NCI-H446 treated with DMSO at 0.1 percent for 48 hours (cell line): Measurements from ENCODE around the gene PRICKLE4.
"Not testable (repeated sequence)": the region's sequence is repeated elsewhere in the genome, so short reads cannot be mapped to it uniquely, and the experiment has no call there.

Experiments used
- DNase-seq: peaks from one replicate; lab custom pipeline; 2025; lab: John Stamatoyannopoulos, UW

PRICKLE4 gene

GRCh38 chr6:41744236-41744787 lies 36.3 kb upstream of the PRICKLE4 start:
- DNase-seq: no peak

- DNase-seq: no peak
Observed at GRCh38 chr6:41746107-41746506, 34.5 kb upstream of the PRICKLE4 start.

- no peak for DNase-seq
Observed at GRCh38 chr6:41747256-41748101, 33.1 kb upstream of the PRICKLE4 start, which contains the start of gene PGC. PGC (minus strand) TSS chr6:41747397; CDS start chr6:41747334, 63 bp downstream.

GRCh38 chr6:41748102-41748477 lies 32.5 kb upstream of the PRICKLE4 start:
- no peak for DNase-seq

- DNase-seq: no peak
Observed at GRCh38 chr6:41748542-41748941, 32.0 kb upstream of the PRICKLE4 start.

GRCh38 chr6:41750374-41750773 lies 30.2 kb upstream of the PRICKLE4 start:
- no peak for DNase-seq

GRCh38 chr6:41755895-41756294 lies 24.7 kb upstream of the PRICKLE4 start:
- no peak for DNase-seq

GRCh38 chr6:41756354-41756753 lies 24.2 kb upstream of the PRICKLE4 start:
- no peak for DNase-seq

- no peak for DNase-seq
Observed at GRCh38 chr6:41757271-41757670, 23.3 kb upstream of the PRICKLE4 start.

GRCh38 chr6:41757931-41758640 lies 22.5 kb upstream of the PRICKLE4 start:
- DNase-seq: no peak

GRCh38 chr6:41758641-41759035 lies 21.9 kb upstream of the PRICKLE4 start:
- DNase-seq: no peak

GRCh38 chr6:41759106-41759904 lies 21.3 kb upstream of the PRICKLE4 start:
- DNase-seq: no peak

GRCh38 chr6:41759905-41760579 lies 20.5 kb upstream of the PRICKLE4 start:
- no peak for DNase-seq

GRCh38 chr6:41763470-41763869 lies 17.1 kb upstream of the PRICKLE4 start:
- DNase-seq: no peak

GRCh38 chr6:41766043-41766664 lies 14.4 kb upstream of the PRICKLE4 start:
- not testable (repeated sequence) for DNase-seq

- DNase-seq: no peak
Observed at GRCh38 chr6:41767112-41767833, 13.3 kb upstream of the PRICKLE4 start.

GRCh38 chr6:41768545-41769308 lies 11.9 kb upstream of the PRICKLE4 start:
- no peak for DNase-seq

- no peak for DNase-seq
Observed at GRCh38 chr6:41769376-41769775, 11.2 kb upstream of the PRICKLE4 start.

GRCh38 chr6:41770381-41771057 lies 10.1 kb upstream of the PRICKLE4 start:
- DNase-seq: no peak
